HG03103 (cell line): ENCODE data around the gene TIMM22.

Source experiments
- ATAC-seq: cut with Tn5 transposase; IDR thresholded peaks from one replicate; pipeline ENCODE4 v1.9.1; 2021; ENCODE audit warnings: low read depth; ENCODE audit not compliant: unreplicated experiment

The TIMM22 gene

GRCh38 chr17:1012823-1013728 lies 16.1 kb downstream of the TIMM22 start:
- no peak for ATAC-seq

GRCh38 chr17:1013729-1014090 lies 16.8 kb downstream of the TIMM22 start:
- ATAC-seq = no peak

- ATAC-seq = no peak
Measured at GRCh38 chr17:1018547-1018946, 21.6 kb downstream of the TIMM22 start.

DNA sequence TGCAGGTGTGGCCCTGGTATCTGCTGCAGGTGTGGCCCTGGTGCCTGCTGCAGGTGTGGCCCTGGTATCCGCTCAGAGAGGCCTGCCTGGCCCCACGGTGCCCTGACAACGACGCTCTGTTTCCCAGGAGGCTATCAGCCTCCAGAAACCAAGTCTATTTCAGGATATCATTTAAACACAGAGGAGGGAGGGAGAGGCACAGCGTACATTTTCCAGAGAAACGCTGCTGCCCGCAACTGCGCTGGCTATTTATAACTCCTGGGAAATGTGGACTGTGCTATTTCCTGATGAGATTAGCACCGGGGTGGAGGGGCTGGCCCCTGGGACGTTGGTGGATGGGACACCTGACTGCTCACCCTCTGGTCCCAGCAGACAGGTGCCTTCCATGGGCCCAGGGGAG lies 22.5 kb downstream of the TIMM22 start:
- ATAC-seq = no peak

DNA sequence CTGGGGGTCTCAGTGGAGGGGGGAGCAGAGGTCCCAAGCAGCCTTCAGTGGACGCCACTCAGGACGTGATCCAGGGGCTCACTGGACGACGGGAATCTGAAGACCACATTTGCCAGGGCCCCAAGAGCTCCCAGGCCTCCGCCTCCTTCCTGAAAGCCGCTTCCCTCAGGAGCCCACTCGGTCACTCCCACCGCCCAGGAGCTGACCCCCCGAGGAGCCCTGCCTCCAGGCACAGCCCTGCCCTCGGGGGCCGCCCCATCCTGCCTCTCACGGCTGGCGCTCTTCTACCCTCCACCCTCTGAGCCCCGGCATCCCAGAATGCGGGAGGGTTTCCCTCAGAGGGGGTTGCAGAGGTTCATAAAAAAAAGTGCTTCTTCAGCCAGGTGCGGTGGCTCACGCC lies 24.2 kb downstream of the TIMM22 start:
- ATAC-seq = no peak

GRCh38 chr17:1022278-1023024 lies 25.5 kb downstream of the TIMM22 start:
- ATAC-seq = no peak

DNA sequence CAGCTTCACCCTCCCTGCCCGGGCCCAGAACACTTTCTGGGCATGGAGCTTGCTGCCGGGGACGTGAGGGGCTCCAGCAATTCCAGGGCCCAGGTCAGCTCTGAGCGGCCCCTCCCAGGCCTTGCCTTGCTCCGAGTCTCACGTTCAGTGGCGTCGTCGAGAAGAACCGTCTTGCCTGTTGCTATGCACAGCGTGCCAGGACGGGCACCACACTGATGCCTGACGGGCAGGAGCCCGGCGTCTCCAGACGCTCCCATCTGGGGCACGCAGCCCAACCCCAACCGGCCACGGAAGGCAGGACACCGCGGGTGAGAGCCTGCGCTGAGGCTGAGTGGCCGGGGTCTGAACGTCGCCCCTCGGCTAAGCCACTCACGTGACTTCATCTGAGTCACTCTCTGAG lies 27.1 kb downstream of the TIMM22 start:
- ATAC-seq = no peak

- ATAC-seq = no peak
Measured at GRCh38 chr17:1025733-1026598, 29.0 kb downstream of the TIMM22 start.

DNA sequence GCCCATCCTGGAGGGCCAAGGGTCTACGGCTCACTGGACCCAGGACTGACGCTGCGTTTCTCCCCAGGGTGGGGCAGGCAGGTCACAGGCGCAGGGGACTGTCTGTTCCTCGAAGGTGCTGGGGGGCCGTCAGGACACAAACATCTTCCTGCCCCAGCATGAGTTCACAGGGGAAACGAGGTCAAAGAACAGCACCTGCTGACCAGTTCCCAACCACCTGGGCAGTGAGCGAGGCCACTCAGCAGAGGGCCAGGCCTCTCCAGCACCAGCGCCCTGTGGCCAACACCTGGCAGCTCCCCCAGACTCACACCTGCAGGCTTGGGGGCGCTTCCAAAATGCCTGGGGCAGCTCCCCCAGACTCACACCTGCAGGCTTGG lies 29.7 kb downstream of the TIMM22 start:
- ATAC-seq = no peak

GRCh38 chr17:1027044-1027443 lies 30.1 kb downstream of the TIMM22 start:
- no peak for ATAC-seq

DNA sequence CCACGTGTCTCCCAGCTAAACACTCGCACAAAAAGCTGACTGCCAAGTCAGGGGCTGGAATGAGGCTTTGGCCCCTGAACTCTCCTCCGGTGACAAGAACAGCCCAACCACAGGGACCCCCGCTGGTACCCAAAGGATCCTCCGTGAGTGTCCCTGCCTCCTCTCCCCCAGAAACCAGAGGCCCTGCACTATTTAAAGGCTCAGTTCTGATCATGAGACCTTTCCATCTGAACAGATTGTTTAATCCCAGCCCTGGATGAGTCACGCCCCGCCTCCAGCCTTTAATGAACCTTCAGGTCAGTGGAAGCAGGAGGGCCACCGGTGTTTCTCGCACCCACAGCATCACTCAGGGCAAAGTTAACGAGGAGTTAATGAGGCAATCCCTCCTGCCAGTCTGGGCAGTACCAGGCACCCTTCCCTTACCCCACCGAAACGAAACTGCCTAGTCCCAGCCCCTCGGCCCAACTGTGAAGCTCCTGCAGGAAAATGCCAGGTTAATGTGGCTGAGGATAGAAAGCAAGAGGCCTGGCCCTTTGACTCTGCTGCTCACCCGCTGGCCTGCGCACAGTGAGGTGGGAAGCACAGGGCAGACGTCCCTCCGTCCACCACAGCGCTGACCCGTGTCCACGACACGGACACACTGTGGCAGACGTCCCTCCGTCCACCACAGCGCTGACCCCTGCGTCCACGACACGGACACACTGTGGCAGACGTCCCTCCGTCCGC lies 32.4 kb downstream of the TIMM22 start:
- no peak for ATAC-seq

GRCh38 chr17:1029922-1030644 lies 33.2 kb downstream of the TIMM22 start:
- no peak for ATAC-seq

- ATAC-seq = no peak
Measured at GRCh38 chr17:1030684-1031532, 34.0 kb downstream of the TIMM22 start.

GRCh38 chr17:1031711-1032110 lies 34.8 kb downstream of the TIMM22 start:
- no peak for ATAC-seq

- ATAC-seq = no peak
Measured at GRCh38 chr17:1032391-1032790, 35.5 kb downstream of the TIMM22 start.

DNA sequence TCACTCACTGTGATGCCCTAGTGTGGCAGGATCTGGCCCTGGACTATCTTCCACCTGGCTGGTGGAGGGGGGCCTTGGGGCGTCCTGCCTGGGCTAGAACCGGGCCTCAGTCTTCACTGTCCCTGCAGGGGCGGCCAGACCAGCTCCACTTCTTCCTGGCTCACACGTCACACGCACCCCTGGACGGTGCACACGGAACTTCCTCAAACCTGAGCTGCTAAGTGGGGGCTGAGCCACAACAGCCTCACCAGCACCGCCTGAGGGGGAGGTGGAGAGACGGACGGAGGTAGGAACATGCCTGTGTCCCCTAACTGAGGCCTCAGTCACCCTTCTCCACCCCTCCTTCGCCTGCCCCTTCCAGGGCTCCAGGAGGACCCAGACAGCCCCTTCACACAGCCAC lies 36.6 kb downstream of the TIMM22 start:
- no peak for ATAC-seq

- ATAC-seq = no peak
Measured at GRCh38 chr17:1034652-1035210, 37.8 kb downstream of the TIMM22 start.

DNA sequence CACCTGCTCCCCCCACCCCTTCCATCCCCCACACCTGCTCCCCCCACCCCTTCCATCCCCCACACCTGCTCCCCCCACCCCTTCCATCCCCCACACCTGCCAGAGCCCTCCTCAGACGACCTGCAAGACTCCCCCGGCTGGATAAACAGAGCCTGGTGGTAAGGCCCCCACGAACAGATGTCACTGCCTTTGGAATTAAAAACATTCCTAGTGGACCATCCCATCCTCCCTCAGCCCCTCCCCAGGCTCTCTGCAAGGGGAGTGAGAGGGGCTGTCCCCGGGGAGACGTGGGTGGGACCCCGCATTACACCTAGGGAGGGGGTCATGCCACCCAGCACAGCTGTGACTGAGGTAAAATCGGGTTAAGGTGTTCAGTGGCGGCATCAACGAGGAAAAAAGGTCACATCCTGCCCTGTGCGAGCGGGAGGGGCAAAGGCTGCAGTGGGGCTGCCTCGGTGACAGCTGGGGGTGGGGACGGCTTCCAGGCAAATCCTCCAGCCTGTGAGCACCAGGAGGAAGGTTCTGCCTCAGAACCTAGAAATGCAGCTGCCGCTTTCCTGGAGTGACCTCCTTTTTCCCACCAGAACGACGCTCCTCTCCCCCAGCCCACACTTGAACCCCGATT lies 38.7 kb downstream of the TIMM22 start:
- ATAC-seq = no peak
